ENCODE measurements around the gene TEX53.

GRCh38 chr9:114706711-114707110 lies 49.1 kb upstream of the TEX53 start:
- TF ChIP-seq, protein P1, sequence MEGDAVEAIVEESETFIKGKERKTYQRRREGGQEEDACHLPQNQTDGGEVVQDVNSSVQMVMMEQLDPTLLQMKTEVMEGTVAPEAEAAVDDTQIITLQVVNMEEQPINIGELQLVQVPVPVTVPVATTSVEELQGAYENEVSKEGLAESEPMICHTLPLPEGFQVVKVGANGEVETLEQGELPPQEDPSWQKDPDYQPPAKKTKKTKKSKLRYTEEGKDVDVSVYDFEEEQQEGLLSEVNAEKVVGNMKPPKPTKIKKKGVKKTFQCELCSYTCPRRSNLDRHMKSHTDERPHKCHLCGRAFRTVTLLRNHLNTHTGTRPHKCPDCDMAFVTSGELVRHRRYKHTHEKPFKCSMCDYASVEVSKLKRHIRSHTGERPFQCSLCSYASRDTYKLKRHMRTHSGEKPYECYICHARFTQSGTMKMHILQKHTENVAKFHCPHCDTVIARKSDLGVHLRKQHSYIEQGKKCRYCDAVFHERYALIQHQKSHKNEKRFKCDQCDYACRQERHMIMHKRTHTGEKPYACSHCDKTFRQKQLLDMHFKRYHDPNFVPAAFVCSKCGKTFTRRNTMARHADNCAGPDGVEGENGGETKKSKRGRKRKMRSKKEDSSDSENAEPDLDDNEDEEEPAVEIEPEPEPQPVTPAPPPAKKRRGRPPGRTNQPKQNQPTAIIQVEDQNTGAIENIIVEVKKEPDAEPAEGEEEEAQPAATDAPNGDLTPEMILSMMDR (IDR thresholded peaks at IDR 0.05 in 4 of 5, conservative IDR thresholded peaks at IDR 0.05 in 1 of 5), result no peak
- TF ChIP-seq POLR2A (IDR thresholded peaks at IDR 0.05), result no peak
